Osteocyte (in vitro differentiated cells): Measurements from ENCODE around the gene BNC2. TPM values are rescaled to one million over a fixed set of nuclear protein-coding genes. Genes with fewer than 3 reads are reported as not detected.
"Not testable (repeated sequence)": the region's sequence is repeated elsewhere in the genome, so short reads cannot be mapped to it uniquely, and the experiment has no call there.

ENCODE experiments used
- DNase-seq: peaks from one replicate; pipeline ENCODE4 v3.0.0; 2021; ENCODE audit warnings: mixed read lengths; ENCODE audit not compliant: unreplicated experiment; ENCODE audit errors: extremely low spot score
- H3K27ac Mint-ChIP-seq: one replicate; pipeline ENCODE4 v1.8.0; 2021; ENCODE audit warnings: mild to moderate bottlenecking, mixed read lengths; ENCODE audit not compliant: unreplicated experiment
- H3K27me3 Mint-ChIP-seq: one replicate; pipeline ENCODE4 v1.8.0; 2021; ENCODE audit warnings: mixed read lengths; ENCODE audit not compliant: unreplicated experiment
- H3K36me3 Mint-ChIP-seq: one replicate; pipeline ENCODE4 v1.8.0; 2021; ENCODE audit warnings: mixed read lengths; ENCODE audit not compliant: unreplicated experiment
- H3K4me1 Mint-ChIP-seq: one replicate; pipeline ENCODE4 v1.8.0; 2021; ENCODE audit warnings: mixed read lengths; ENCODE audit not compliant: unreplicated experiment
- H3K4me3 Mint-ChIP-seq: one replicate; pipeline ENCODE4 v1.8.0; 2021; ENCODE audit warnings: mild to moderate bottlenecking, moderate library complexity, mixed read lengths; ENCODE audit not compliant: unreplicated experiment
- H3K9me3 Mint-ChIP-seq: one replicate; pipeline ENCODE4 v1.8.0; 2021; ENCODE audit warnings: mixed read lengths; ENCODE audit not compliant: unreplicated experiment
- CTCF ChIP-seq: fragments of 200-600 bp; sonication (generic); IDR thresholded peaks from 2 replicates; pipeline ENCODE4 v1.5.0; 2021; ENCODE audit warnings: antibody characterized with exemption, mild to moderate bottlenecking, moderate library complexity
- total RNA-seq: library from RNA; stranded (reverse); gene quantifications from 2 replicates; pipeline ENCODE4 v1.2.1, GENCODE V29; 2021

BNC2 gene
- total RNA-seq, 1 donor from 2014 or later, result 66.5 TPM

- DNase-seq, result no peak
- no peak for TF ChIP-seq CTCF
- Mint-ChIP-seq H3K27me3 (no peaks in the 10 kb centered on the region), H3K4me1 (peaks cover 30% of the 10 kb centered on the region), H3K27ac (peak overlapping the region; percentile 43), H3K4me3 (no peak overlapping the region), H3K9me3 (no peaks in the 10 kb centered on the region), H3K36me3 (peaks cover 19% of the 10 kb centered on the region)
These were observed 328.2 kb downstream of the BNC2 start for GRCh38 chr9:16542290-16542689.

DNA sequence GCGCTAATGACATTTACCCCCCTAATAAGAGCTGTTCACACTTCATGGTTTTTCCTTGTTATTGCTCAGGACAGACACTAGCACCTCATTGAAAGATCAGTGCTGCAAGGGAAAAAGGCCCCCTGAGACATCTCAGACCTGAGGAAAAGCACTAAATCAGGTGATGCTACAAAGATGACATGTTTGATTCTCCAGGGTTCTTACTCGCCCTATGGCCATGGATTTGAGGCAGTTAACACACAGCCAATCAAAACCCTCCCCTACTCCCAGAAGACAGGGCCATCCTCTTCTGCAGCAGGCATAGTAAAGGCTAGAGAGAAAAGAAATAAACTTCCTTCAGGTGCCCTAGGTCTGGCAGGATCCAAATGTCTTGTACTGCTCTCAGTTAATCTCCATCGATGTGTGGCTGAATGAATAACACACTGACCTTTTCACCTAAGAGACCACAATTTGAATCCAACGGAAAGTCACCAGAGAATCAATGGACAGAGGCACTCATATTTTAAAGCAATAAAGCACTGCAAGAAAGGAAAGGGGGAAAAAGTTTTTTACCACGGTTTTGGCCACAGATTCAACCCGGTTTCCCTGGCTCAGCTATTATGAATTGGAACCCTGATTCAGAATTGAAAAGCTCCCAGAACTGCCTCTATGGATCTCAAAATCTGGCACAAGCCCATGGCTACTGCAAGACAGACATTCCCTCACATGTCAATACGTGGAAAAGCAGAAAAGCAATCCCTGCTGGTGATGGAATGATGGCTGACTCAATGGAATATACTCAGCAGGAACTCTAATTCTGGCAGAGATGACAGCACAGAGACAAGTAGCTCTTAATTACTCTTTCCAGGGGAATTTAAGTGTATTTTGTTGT is 329.5 kb downstream of the BNC2 start:
- peaks cover 10% of the 10 kb centered on the region for H3K36me3 Mint-ChIP-seq
- H3K9me3 Mint-ChIP-seq, result no peaks in the 10 kb centered on the region
- no peak for DNase-seq
- peaks cover 30% of the 10 kb centered on the region for H3K4me1 Mint-ChIP-seq
- H3K27me3 Mint-ChIP-seq, result no peaks in the 10 kb centered on the region
- TF ChIP-seq CTCF, result no peak
- peak overlapping the region; percentile 43 for H3K27ac Mint-ChIP-seq
- no peak overlapping the region for H3K4me3 Mint-ChIP-seq

GRCh38 chr9:16539626-16540025 is 330.8 kb downstream of the BNC2 start:
- not testable (repeated sequence) for DNase-seq, H3K9me3 Mint-ChIP-seq, H3K27ac Mint-ChIP-seq, H3K36me3 Mint-ChIP-seq, H3K4me3 Mint-ChIP-seq, H3K27me3 Mint-ChIP-seq
- peaks cover 29% of the 10 kb centered on the region for H3K4me1 Mint-ChIP-seq

GRCh38 chr9:16535555-16535954 is 334.9 kb downstream of the BNC2 start:
- Mint-ChIP-seq H3K36me3 (peaks cover 4% of the 10 kb centered on the region), H3K4me1 (peaks cover 36% of the 10 kb centered on the region), H3K27me3 (no peaks in the 10 kb centered on the region), H3K9me3 (no peaks in the 10 kb centered on the region), H3K4me3 (no peak overlapping the region), H3K27ac (no peak overlapping the region)
- TF ChIP-seq CTCF, result no peak
- no peak for DNase-seq

DNA sequence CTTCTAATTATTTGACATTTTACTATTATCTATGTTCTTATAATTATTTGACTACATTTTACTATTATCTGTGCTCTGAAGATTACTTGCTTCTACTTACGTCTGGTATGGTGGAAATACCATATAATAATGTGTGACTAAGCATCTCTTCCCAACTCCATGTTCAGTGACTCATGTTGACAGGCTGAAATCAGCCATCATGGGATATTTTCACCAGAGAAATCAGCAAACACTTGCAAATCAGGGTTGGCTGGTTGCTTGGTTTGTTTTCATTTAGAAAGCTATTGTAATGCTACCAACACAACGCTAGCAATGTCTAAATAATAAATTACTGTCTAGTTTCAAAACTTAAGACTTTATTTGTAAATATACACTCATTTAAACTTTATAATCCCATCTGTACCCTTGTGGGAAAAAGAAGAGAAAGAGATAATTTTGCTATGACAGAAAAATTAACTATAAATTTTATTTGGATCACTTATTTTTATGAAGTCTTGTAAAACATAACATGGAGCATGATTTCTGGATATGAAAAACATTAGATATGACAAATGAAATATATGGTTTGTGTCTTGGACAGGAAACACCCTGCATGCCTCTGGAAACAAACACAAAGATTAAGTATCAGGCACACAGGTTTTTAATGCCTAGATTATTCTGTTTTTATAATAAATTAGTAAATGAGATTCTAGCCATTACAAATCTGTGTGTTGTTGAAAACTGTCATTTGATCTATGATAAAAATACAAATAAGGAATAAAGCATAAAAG is 337.6 kb downstream of the BNC2 start:
- H3K36me3 Mint-ChIP-seq, result peaks cover 2% of the 10 kb centered on the region
- H3K4me1 Mint-ChIP-seq, result peaks cover 41% of the 10 kb centered on the region
- no peak for TF ChIP-seq CTCF
- no peak overlapping the region for H3K4me3 Mint-ChIP-seq
- H3K9me3 Mint-ChIP-seq, result no peaks in the 10 kb centered on the region
- no peaks in the 10 kb centered on the region for H3K27me3 Mint-ChIP-seq
- peak overlapping the region; percentile 57 for H3K27ac Mint-ChIP-seq
- no peak for DNase-seq
